ENCODE data around the gene AMDHD2. TPM values are rescaled to one million over a fixed set of nuclear protein-coding genes. Genes with fewer than 3 reads are reported as not detected.
"Not testable (repeated sequence)": the region's sequence is repeated elsewhere in the genome, so short reads cannot be mapped to it uniquely, and the experiment has no call there.

Gene AMDHD2
- total RNA-seq, 1 donor from 2014 or later, result 58.3 TPM

DNA sequence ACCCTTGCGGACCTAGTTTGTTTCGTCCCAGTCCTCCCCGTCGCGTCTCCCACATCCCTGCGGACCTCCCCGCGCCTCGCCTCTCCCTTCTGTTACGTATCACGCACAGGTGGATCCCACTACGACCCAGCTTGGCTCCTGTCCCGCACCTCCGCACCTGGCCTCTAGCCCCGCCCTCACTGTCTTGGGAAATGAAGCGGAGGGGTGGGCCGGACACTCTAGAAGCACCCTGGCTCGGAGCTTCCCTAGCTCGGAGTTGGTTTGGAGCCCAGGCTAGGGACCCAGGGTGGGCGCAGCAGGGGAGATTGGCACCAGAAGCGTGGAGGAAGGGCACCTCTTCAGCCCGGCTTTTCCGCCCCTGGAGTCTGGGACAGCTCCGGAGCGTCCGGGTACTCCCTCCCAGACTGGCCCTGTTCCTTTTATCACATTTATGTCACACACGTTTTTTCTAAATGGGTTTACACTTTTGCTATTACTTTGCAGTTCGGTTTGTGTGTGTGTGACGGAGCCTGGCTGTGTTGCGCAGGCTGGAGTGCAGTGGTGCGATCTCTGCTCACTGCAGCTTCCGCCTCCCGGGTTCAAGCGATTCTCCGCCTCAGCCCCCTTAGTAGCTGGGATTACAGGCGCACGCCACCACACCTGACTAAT, 12.4 kb downstream of the AMDHD2 start:
- Mint-ChIP-seq H3K27ac (ENCODE audit: unreplicated experiment) (peak overlapping the region; percentile 95), H3K4me1 (peaks cover 33% of the 10 kb centered on the region), H3K27me3 (ENCODE audit: low read depth) (peaks cover 17% of the 10 kb centered on the region), H3K36me3 (ENCODE audit: low read depth) (no peaks in the 10 kb centered on the region), H3K4me3 (peak overlapping the region; percentile 92), H3K9me3 (no peaks in the 10 kb centered on the region)
- TF ChIP-seq, protein P1, sequence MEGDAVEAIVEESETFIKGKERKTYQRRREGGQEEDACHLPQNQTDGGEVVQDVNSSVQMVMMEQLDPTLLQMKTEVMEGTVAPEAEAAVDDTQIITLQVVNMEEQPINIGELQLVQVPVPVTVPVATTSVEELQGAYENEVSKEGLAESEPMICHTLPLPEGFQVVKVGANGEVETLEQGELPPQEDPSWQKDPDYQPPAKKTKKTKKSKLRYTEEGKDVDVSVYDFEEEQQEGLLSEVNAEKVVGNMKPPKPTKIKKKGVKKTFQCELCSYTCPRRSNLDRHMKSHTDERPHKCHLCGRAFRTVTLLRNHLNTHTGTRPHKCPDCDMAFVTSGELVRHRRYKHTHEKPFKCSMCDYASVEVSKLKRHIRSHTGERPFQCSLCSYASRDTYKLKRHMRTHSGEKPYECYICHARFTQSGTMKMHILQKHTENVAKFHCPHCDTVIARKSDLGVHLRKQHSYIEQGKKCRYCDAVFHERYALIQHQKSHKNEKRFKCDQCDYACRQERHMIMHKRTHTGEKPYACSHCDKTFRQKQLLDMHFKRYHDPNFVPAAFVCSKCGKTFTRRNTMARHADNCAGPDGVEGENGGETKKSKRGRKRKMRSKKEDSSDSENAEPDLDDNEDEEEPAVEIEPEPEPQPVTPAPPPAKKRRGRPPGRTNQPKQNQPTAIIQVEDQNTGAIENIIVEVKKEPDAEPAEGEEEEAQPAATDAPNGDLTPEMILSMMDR (conservative IDR thresholded peaks at IDR 0.05), result no peak
- DNase-seq (ENCODE audit: low read depth, low spot score), result no peak

- not testable (repeated sequence) for H3K27ac Mint-ChIP-seq (ENCODE audit: unreplicated experiment); H3K9me3 Mint-ChIP-seq; H3K36me3 Mint-ChIP-seq (ENCODE audit: low read depth); DNase-seq (ENCODE audit: low read depth, low spot score)
- Mint-ChIP-seq H3K4me1 (peaks cover 33% of the 10 kb centered on the region), H3K27me3 (ENCODE audit: low read depth) (peaks cover 17% of the 10 kb centered on the region), H3K4me3 (peak overlapping the region; percentile 92)
Observed at GRCh38 chr16:2533142-2533755, 13.1 kb downstream of the AMDHD2 start.

- peaks cover 37% of the 10 kb centered on the region for H3K4me1 Mint-ChIP-seq
- TF ChIP-seq, protein P1 (conservative IDR thresholded peaks at IDR 0.05), result no peak
- no peaks in the 10 kb centered on the region for H3K36me3 Mint-ChIP-seq (ENCODE audit: low read depth)
- peaks cover 17% of the 10 kb centered on the region for H3K27me3 Mint-ChIP-seq (ENCODE audit: low read depth)
- DNase-seq (ENCODE audit: low read depth, low spot score), result no peak
- peak overlapping the region; percentile 76 for H3K4me3 Mint-ChIP-seq
- no peak overlapping the region for H3K27ac Mint-ChIP-seq (ENCODE audit: unreplicated experiment)
- no peaks in the 10 kb centered on the region for H3K9me3 Mint-ChIP-seq
Observed at GRCh38 chr16:2533912-2534311, 13.7 kb downstream of the AMDHD2 start.

- Mint-ChIP-seq H3K4me1 (peaks cover 42% of the 10 kb centered on the region), H3K27me3 (ENCODE audit: low read depth) (peaks cover 17% of the 10 kb centered on the region), H3K4me3 (peak overlapping the region; percentile 76)
- not testable (repeated sequence) for H3K27ac Mint-ChIP-seq (ENCODE audit: unreplicated experiment); H3K36me3 Mint-ChIP-seq (ENCODE audit: low read depth); H3K9me3 Mint-ChIP-seq; DNase-seq (ENCODE audit: low read depth, low spot score)
Observed at GRCh38 chr16:2534335-2534734, 14.2 kb downstream of the AMDHD2 start.

- Mint-ChIP-seq H3K36me3 (ENCODE audit: low read depth) (no peaks in the 10 kb centered on the region), H3K27me3 (ENCODE audit: low read depth) (peaks cover 17% of the 10 kb centered on the region)
- TF ChIP-seq, protein P1 (conservative IDR thresholded peaks at IDR 0.05), result no peak
Observed at GRCh38 chr16:2535625-2536013, 15.4 kb downstream of the AMDHD2 start.

DNA sequence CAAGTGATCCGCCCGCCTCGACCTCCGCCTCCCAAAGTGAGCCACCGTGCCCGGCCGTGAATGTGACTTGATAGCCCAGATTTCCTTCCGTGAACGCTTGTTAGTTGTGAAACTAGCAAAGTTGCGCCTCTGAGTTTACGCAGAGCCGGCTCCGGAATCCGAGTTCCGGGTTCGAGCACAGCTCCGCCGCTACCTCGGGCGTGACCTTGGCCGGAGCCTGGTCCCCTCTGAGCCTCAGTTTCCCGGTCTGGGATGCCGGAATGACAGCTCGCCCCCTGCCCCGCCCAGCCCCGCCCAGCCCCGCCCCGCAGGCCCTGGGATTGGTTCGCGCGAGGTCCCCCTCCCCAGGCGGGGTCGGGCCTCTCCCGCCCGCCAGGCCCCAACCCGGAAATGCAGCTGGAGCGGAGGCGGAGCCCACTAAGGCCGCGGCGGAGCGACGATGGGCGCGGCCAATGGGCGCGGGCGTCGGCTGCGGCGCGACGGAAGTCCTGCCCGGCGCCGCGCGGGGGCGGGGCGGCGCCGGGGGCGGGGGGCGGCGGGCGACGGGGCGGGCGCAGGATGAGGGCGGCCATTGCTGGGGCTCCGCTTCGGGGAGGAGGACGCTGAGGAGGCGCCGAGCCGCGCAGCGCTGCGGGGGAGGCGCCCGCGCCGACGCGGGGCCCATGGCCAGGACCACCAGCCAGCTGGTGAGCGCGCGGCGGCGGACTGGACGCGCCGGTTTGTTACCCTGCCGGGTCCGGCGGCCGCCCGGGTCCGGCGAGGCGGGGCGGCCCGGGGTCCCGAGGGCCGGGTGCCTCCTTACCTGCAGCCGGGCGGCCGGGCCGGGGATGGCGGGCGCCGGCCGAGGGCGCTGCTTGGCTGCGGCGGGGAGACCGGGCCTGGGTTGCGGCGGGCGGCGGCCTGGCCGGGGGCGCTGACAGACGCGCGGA, 17.5 kb downstream of the AMDHD2 start, which contains the start of gene PDPK1:
Gene PDPK1 (plus strand): TSS at position 571 of the 929 bp plus-strand sequence. CDS start 92 bp downstream, at position 663.
- Mint-ChIP-seq H3K4me1 (peaks cover 48% of the 10 kb centered on the region), H3K27ac (ENCODE audit: unreplicated experiment) (peak within 1 kb of the TSS; percentile 84), H3K36me3 (ENCODE audit: low read depth) (no peaks in the 10 kb centered on the region), H3K9me3 (no peaks in the 10 kb centered on the region), H3K27me3 (ENCODE audit: low read depth) (peaks cover 15% of the 10 kb centered on the region), H3K4me3 (peak within 1 kb of the TSS; percentile 90)
- TF ChIP-seq, protein P1 (conservative IDR thresholded peaks at IDR 0.05), result no peak
- DNase-seq (ENCODE audit: low read depth, low spot score), result peak; percentile 78

More at GRCh38 chr16:2535625-2536013, 15.4 kb downstream of the AMDHD2 start:
- Mint-ChIP-seq H3K27ac (ENCODE audit: unreplicated experiment) (no peak overlapping the region), H3K4me3 (peak overlapping the region; percentile 76), H3K9me3 (no peaks in the 10 kb centered on the region), H3K4me1 (peaks cover 47% of the 10 kb centered on the region)
- no peak for DNase-seq (ENCODE audit: low read depth, low spot score)

DNA sequence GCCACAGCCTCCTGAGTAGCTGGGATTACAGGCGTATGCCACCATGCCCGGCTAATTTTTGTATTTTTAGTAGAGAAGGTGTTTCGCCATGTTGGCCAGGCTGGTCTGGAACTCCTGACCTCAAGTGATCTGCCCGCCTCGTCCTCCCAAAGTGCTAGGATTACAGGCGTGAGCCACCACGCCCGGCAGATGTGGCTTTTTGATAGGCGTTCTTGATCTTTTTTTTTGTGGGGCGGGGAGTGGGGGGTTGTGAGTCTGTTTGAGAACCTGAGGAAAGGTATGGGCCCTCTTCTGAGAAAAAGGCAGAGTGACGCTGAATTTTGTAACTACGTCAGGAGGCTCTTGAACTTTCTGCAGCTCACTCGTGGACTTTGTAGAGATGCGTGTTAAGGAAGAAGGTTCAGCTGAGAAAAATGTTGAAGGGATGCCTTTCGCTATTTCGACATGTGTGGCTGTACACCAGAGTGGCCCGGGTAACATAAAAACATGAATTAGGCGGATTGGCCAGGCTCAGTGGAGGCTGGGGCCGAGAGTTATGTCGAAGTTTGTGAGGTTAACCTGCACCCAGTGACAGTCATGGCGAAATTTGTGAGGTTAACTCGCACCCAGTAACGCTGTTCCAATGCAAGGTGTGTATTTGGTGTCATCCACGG, 19.1 kb downstream of the AMDHD2 start:
- H3K4me1 Mint-ChIP-seq, result peaks cover 40% of the 10 kb centered on the region
- not testable (repeated sequence) for H3K9me3 Mint-ChIP-seq; H3K27me3 Mint-ChIP-seq (ENCODE audit: low read depth); H3K27ac Mint-ChIP-seq (ENCODE audit: unreplicated experiment); H3K36me3 Mint-ChIP-seq (ENCODE audit: low read depth); DNase-seq (ENCODE audit: low read depth, low spot score)
- H3K4me3 Mint-ChIP-seq, result peak overlapping the region; percentile 81
